Caco-2 (cell line): ENCODE measurements around the gene ZPR1. TPM values are rescaled to one million over a fixed set of nuclear protein-coding genes. Genes with fewer than 3 reads are reported as not detected.

Source experiments
- BruUV-seq: library from RNA; stranded (reverse); fragments of 400-500 nt; replicated peaks from 2 replicates; lab custom pipeline; 2021; lab: Mats Ljungman, UMichigan
- CTCF ChIA-PET: fragments of 300-600 bp; sonication (Branson Sonifier 250); formaldehyde crosslinking; loops from one replicate; lab custom pipeline; 2022; ENCODE audit warnings: antibody characterized with exemption; lab: Charles Lee
- POLR2A ChIA-PET: fragments of 300-600 bp; sonication (Branson Sonifier 250); formaldehyde crosslinking; loops from one replicate; lab custom pipeline; 2022; ENCODE audit warnings: antibody characterized with exemption; lab: Charles Lee
- DNase-seq, 2 experiments: peaks; one replicate each; pipeline versions ENCODE4 v3.0.0 to v3.0.0-alpha.2; 2020 to 2022
- H3K27me3 ChIP-seq: replicated peaks from 2 replicates; pipeline ENCODE4 v1.6.0; 2011; ENCODE audit warnings: low read length; ENCODE audit not compliant: control insufficient read depth, insufficient read depth
- H3K36me3 ChIP-seq: 2 replicates; pipeline ENCODE4 v1.5.1; 2011; ENCODE audit warnings: low read length; ENCODE audit not compliant: control insufficient read depth, insufficient read depth
- H3K4me1 ChIP-seq: fragments of 250-450 bp; sonication (Bioruptor Pico); 2 replicates; pipeline ENCODE4 v1.5.1; 2020; ENCODE audit warnings: mild to moderate bottlenecking
- H3K4me3 ChIP-seq: 2 replicates; pipeline ENCODE4 v1.5.1; 2011; ENCODE audit warnings: low read depth, mild to moderate bottlenecking, control low read depth, low read length
- H3K9me3 ChIP-seq: fragments of 250-450 bp; sonication (Bioruptor Pico); 2 replicates; pipeline ENCODE4 v1.5.1; 2020; ENCODE audit warnings: mild to moderate bottlenecking, moderate library complexity
- H3K27ac Mint-ChIP-seq: one replicate; pipeline ENCODE4 v1.8.0; 2022; ENCODE audit warnings: mixed read lengths; ENCODE audit not compliant: unreplicated experiment
- H3K27me3 Mint-ChIP-seq: one replicate; pipeline ENCODE4 v1.8.0; 2022; ENCODE audit warnings: mixed read lengths; ENCODE audit not compliant: insufficient read depth, unreplicated experiment
- H3K36me3 Mint-ChIP-seq: one replicate; pipeline ENCODE4 v1.8.0; 2022; ENCODE audit warnings: mild to moderate bottlenecking, mixed read lengths; ENCODE audit not compliant: insufficient read depth, unreplicated experiment
- H3K4me1 Mint-ChIP-seq: one replicate; pipeline ENCODE4 v1.8.0; 2022; ENCODE audit warnings: low read depth, mixed read lengths; ENCODE audit not compliant: unreplicated experiment
- H3K4me3 Mint-ChIP-seq: one replicate; pipeline ENCODE4 v1.8.0; 2022; ENCODE audit warnings: mild to moderate bottlenecking, moderate library complexity, mixed read lengths; ENCODE audit not compliant: unreplicated experiment
- H3K9me3 Mint-ChIP-seq: one replicate; pipeline ENCODE4 v1.8.0; 2022; ENCODE audit warnings: mixed read lengths; ENCODE audit not compliant: unreplicated experiment
- CTCF ChIP-seq, 2 experiments: fragments of 200-600 bp in 1 of 2; IDR thresholded peaks; 1 replicate in 1 of 2; 2 replicates in 1 of 2; pipeline versions ENCODE4 v1.5.1 to v1.8.0; 2011 to 2022; ENCODE audit warnings: antibody characterized with exemption in 1 of 2, control low read depth in 1 of 2, inconsistent platforms in 1 of 2, low read depth in 1 of 2, low read length in 1 of 2, mild to moderate bottlenecking in 1 of 2, moderate library complexity in 1 of 2; ENCODE audit not compliant: insufficient read depth in 1 of 2, severe bottlenecking in 1 of 2, unreplicated experiment in 1 of 2
- intact Hi-C: fragments of 100-400 bp; cut with micrococcal nuclease; formaldehyde crosslinking; loops from one replicate; pipeline ENCODE4 v1.10.0; 2022; ENCODE audit not compliant: unreplicated experiment
- total RNA-seq: library from RNA; stranded (reverse); gene quantifications from 2 replicates; pipeline ENCODE4 v1.2.3, GENCODE V29; 2022

Gene ZPR1
- total RNA-seq, 1 experiment from 2014 or later, result 194 TPM

- H3K4me1 ChIP-seq, result peaks cover 87% of the 10 kb centered on the region
- H3K4me3 ChIP-seq, result no peak overlapping the region
- Mint-ChIP-seq H3K27me3 (no peaks in the 10 kb centered on the region), H3K4me1 (peaks cover 48% of the 10 kb centered on the region), H3K36me3 (peaks cover 22% of the 10 kb centered on the region), H3K27ac (peak overlapping the region; percentile 59), H3K9me3 (peaks cover 10% of the 10 kb centered on the region), H3K4me3 (peak overlapping the region; percentile 50)
- ChIA-PET CTCF (interaction anchor here (0.6 to 2.8 kb wide), 19 partner anchors 9 to 356 kb away, joined by 3 to 52 read pairs (median 5); partner anchors contain the start of genes APOA1, APOA5, SIDT2 and SIK3), POLR2A (interaction anchor here (0.6 to 2.5 kb wide), 10 partner anchors 8 to 349 kb away, joined by 3 to 18 read pairs (median 5); partner anchors contain the start of genes APOA1, APOA5, SIDT2 and ZPR1)
- no peaks in the 10 kb centered on the region for H3K27me3 ChIP-seq
- TF ChIP-seq CTCF (IDR thresholded peaks at IDR 0.05; ENCODE audit: insufficient read depth in 1 of 2, low read depth in 1 of 2, low read length in 1 of 2, severe bottlenecking in 1 of 2, unreplicated experiment in 1 of 2), result peak; percentile 43 to 90
- peaks cover 7% of the 10 kb centered on the region for H3K9me3 ChIP-seq
- H3K36me3 ChIP-seq, result no peaks in the 10 kb centered on the region
- peak; percentile 96 to 97 for DNase-seq
- BruUV-seq, result TSS peak; percentile 69
- intact Hi-C loops, result loop anchor here (1.0 to 2.0 kb wide), 8 partner anchors 8 to 277 kb away; partner anchors contain the start of genes APOA1 and ZPR1
Measured at GRCh38 chr11:116828632-116829524, 41.1 kb upstream of the ZPR1 start.

- H3K27me3 ChIP-seq, result no peaks in the 10 kb centered on the region
- peaks cover 20% of the 10 kb centered on the region for H3K36me3 Mint-ChIP-seq
- H3K4me3 Mint-ChIP-seq, result no peak overlapping the region
- BruUV-seq, result no TSS peak
- no peak overlapping the region for H3K4me3 ChIP-seq
- H3K9me3 Mint-ChIP-seq, result peaks cover 10% of the 10 kb centered on the region
- peak overlapping the region; percentile 59 for H3K27ac Mint-ChIP-seq
- ChIA-PET CTCF (interaction anchor here (1.2 to 2.9 kb wide), 4 partner anchors 14 to 37 kb away, joined by 4 to 52 read pairs (median 11); partner anchors contain the start of gene APOA5), POLR2A (interaction anchor here (0.9 to 2.5 kb wide), 2 partner anchors 10 to 19 kb away, joined by 7 to 11 read pairs; partner anchors contain the start of gene APOA1)
- H3K36me3 ChIP-seq, result no peaks in the 10 kb centered on the region
- H3K4me1 Mint-ChIP-seq, result peaks cover 58% of the 10 kb centered on the region
- H3K9me3 ChIP-seq, result peaks cover 7% of the 10 kb centered on the region
- DNase-seq, result no peak
- no peak for TF ChIP-seq CTCF (IDR thresholded peaks at IDR 0.05; ENCODE audit: insufficient read depth in 1 of 2, low read depth in 1 of 2, low read length in 1 of 2, severe bottlenecking in 1 of 2, unreplicated experiment in 1 of 2)
- intact Hi-C loops, result no loop called here
- no peaks in the 10 kb centered on the region for H3K27me3 Mint-ChIP-seq
- H3K4me1 ChIP-seq, result peaks cover 87% of the 10 kb centered on the region
Measured at GRCh38 chr11:116827461-116827860, 39.6 kb upstream of the ZPR1 start.

GRCh38 chr11:116826751-116827431 is 39.1 kb upstream of the ZPR1 start:
- H3K27me3 ChIP-seq, result no peaks in the 10 kb centered on the region
- CTCF ChIA-PET, result interaction anchor here (0.5 to 2.9 kb wide), 10 partner anchors 9 to 784 kb away, joined by 3 to 15 read pairs (median 4); partner anchors contain the start of genes APOA1 and APOA5
- no peaks in the 10 kb centered on the region for H3K36me3 ChIP-seq
- BruUV-seq, result no TSS peak
- POLR2A ChIA-PET, result interaction anchor here (0.8 to 1.0 kb wide), 4 partner anchors 14 to 40 kb away, joined by 3 to 7 read pairs (median 4); no protein-coding TSS in a partner anchor
- TF ChIP-seq CTCF (IDR thresholded peaks at IDR 0.05; ENCODE audit: insufficient read depth in 1 of 2, low read depth in 1 of 2, low read length in 1 of 2, severe bottlenecking in 1 of 2, unreplicated experiment in 1 of 2), result peak in 1 of 2 experiments; percentile 39
- peaks cover 10% of the 10 kb centered on the region for H3K9me3 Mint-ChIP-seq
- intact Hi-C loops, result no loop called here
- peaks cover 14% of the 10 kb centered on the region for H3K36me3 Mint-ChIP-seq
- H3K4me1 ChIP-seq, result peaks cover 83% of the 10 kb centered on the region
- H3K9me3 ChIP-seq, result peaks cover 6% of the 10 kb centered on the region
- H3K27me3 Mint-ChIP-seq, result no peaks in the 10 kb centered on the region
- no peak overlapping the region for H3K4me3 Mint-ChIP-seq
- peak overlapping the region; percentile 57 for H3K27ac Mint-ChIP-seq
- peak; percentile 83 to 94 for DNase-seq
- peaks cover 58% of the 10 kb centered on the region for H3K4me1 Mint-ChIP-seq
- no peak overlapping the region for H3K4me3 ChIP-seq
